GM18499 (cell line): ENCODE measurements around the gene PKLR.
A peak's percentile ranks its signal among the peaks of the same experiment; 100 is the strongest.
"Not testable (repeated sequence)": the region's sequence is repeated elsewhere in the genome, so short reads cannot be mapped to it uniquely, and the experiment has no call there.

ENCODE experiments used
- ATAC-seq: cut with Tn5 transposase; IDR thresholded peaks from one replicate; pipeline ENCODE4 v1.9.1; 2021; ENCODE audit warnings: moderate number of reproducible peaks; ENCODE audit not compliant: insufficient read depth, unreplicated experiment

Gene PKLR

DNA sequence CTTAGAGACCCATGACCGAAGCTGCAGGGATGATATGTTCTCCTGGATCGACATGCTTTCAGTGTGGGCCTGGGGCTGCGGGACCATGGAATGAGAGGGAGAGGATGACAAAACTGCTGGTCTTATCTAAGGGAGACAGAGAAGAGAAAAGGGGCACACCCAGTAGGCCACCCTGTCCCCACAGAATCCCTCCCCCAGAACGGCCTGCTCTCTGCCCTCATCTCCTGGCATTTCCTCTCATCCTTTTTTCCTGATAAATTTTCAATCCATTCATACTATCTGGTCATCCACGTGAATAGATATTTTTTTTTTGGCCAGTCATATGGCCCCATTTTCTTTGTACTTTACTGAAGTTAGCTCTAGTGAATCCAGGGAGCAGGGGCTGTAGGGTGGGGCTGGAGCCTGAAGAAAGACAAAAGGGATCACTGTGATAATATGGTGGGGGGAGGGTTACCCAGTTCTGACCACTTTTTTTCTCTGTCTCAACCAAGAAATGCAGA is at the start of gene PKLR:
Gene PKLR (minus strand): TSS at position 97 of the 500 bp plus-strand sequence. CDS start 43 bp downstream, at position 54.
- ATAC-seq, result no peak

DNA sequence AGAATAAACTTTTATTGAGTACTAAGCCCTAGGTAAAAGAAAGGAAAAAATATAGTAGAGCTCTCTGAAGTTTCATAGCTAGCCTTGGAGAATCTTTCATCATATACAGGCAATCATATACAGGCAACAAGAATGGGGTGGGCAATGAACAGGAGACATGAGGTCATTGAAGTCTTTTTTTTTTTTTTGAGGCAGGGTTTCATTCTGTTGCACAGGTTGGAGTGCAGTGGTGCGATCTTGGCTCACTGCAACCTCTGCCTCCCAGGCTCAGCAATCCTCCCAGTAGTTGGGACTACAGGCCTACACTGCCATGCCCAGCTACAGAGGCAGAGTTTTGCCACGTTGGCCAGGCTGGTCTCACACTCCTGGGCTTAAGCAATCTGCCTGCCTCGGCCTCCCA is 41.6 kb upstream of the PKLR start:
- no peak for ATAC-seq

DNA sequence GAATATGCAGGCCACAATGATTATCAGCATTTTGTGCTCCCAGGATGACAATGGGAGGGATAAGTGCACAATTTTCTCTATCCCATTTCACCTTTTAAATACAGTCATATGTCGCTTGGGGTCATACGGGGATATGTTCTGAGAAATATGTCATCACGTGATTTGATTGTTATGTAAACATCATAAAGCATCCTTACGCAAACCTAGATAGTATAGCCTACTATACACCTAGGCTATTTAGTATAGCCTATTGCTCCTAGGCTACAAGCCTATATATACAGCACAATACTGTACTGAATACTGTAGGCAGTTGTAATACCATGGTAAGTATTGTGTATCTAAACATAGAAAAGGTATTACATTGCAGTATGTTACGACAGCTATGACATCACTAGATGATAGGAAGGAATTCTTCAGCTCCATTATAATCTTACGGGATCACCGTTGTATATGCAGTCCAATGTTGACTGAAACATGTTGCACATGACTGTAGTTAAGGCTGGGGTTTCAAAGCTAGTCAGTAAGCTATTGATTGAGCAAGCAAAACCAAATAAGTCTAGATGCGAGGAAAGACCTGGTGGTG is 38.4 kb upstream of the PKLR start:
- ATAC-seq, result no peak

DNA sequence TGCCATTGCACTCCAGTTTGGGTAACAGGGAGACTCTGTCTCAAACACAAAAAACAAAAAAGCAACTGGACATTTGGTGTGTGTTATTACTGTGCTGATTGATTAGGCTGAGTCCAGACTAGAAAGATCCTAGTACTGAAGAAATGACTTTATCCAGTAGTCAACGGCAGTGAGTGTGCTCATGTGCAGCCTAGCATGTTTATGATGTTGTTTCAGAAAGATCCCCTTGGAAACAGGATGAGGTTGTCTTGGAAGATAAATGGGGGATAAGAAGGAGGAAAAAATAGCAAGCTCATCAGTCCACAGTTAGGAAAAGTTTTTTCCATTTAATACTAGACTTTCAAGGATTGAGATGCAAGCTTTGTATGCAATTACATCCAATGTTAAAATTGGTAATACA is 33.7 kb upstream of the PKLR start:
- no peak for ATAC-seq

DNA sequence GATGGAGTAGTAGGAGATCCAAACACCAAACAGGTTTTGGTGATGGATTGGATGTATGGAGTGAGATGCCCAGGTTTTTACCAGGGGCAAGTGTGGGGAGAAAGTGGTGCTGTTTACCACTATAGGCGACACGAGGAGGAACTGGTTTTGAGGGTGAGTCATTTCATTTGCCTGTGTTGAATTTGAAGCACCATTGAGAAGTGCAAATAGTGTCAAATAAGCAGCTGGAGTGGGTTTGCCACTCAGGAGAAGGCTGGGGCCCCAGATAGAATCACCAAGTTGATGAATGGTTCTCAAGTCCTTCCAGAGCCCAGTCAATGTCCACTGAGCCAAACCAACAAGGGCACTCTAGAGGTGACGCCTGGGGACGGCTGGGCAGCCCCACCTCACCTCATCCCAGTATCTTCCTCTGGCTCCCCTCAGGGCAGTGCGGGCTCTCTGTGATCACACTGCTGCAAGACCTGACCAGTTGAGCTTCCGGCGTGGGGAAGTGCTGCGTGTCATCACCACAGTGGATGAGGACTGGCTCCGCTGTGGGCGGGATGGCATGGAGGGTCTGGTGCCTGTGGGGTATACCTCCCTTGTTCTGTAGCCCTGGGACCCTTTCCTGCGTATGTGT is 28.9 kb upstream of the PKLR start:
- ATAC-seq, result no peak

DNA sequence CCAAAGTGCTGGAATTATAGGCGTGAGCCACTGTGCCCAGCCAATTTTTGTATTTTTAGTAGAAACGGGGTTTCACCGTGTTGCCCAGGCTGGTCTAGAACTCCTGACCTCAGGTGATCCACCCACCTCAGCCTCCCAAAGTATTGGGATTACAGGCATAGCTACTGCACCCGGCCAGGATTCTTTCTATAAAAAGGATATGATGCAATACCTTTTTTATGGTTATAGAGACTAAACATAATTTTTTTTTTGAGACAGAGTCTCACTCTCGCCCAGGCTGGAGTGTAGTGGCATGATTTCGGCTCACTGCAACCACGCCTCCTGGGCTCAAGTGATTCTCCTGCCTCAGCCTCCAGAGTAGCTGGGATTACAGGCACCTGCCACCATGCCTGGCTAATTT is 27.6 kb upstream of the PKLR start:
- not testable (repeated sequence) for ATAC-seq

DNA sequence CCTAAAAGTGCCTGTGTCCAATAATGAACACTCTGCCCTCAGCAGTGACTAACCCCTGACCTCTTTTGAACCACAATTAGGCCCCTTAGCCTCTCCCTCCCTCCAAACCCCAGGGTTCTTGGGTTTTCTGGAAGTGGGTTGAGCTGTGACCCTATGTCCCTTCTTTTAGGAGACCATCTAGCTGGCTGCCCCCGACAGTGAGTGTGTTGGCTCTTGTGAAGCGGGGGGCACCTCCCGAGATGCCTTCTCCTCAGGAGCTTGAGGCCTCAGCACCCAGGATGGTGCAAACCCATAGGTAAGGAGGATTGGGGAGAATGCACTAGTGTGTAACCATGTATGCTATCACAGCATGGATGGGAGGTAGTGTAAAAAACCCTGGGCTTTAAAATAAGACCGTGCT is 26.7 kb upstream of the PKLR start:
- no peak for ATAC-seq

DNA sequence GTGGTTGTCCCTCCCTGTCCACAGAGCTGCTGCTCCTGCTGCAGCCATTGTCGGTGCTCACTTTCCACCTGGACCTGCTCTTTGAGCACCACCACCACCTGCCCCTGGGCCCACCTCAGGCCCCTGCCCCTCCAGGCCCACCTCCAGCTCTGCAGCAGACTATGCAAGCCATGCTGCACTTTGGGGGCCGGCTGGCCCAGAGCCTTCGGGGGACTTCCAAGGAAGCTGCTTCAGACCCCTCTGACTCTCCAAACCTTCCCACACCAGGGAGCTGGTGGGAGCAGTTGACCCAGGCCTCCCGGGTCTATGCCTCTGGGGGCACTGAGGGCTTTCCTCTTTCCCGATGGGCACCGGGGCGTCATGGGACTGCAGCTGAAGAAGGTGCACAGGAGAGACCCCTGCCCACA is 25.4 kb upstream of the PKLR start:
- ATAC-seq, result no peak

DNA sequence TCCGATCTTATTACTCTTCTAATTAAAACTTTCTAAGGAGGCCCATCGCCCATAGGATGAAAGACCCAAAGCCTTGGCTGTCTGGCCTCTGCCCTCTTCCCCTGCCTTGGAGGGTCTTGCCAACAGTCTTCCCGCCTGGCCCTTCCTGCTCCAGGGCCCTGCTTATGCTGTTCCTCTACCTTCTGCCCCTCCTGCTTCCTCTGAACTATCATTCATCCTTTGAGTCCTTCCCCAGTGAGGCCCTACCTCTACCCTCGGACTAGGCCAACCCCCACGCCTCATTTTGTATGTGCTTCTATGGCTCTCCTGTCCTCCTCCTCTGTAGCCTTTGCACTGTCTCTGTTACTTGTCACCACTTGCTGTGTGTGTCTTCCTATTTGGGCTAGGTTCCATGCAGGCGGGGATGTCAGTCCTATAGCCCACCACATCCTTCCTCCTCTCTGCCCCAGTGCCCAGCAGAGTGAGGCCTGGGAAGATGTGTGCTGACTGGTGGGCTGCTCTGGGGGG is 24.8 kb upstream of the PKLR start:
- ATAC-seq, result no peak

DNA sequence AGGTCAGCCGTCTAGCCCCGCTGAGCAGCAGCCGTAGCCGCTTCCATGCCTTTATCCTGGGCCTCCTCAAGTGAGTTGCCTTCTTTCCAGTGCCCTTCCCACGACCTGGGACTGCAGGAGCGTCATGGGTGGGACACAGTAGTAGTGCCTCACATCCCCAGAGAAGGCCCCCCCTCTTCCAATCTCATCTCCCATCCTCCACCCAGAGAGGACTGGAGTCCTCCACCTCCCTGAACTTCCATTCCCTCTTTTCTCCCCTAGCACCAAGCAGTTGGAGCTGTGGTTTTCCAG is 24.3 kb upstream of the PKLR start:
- ATAC-seq, result no peak

DNA sequence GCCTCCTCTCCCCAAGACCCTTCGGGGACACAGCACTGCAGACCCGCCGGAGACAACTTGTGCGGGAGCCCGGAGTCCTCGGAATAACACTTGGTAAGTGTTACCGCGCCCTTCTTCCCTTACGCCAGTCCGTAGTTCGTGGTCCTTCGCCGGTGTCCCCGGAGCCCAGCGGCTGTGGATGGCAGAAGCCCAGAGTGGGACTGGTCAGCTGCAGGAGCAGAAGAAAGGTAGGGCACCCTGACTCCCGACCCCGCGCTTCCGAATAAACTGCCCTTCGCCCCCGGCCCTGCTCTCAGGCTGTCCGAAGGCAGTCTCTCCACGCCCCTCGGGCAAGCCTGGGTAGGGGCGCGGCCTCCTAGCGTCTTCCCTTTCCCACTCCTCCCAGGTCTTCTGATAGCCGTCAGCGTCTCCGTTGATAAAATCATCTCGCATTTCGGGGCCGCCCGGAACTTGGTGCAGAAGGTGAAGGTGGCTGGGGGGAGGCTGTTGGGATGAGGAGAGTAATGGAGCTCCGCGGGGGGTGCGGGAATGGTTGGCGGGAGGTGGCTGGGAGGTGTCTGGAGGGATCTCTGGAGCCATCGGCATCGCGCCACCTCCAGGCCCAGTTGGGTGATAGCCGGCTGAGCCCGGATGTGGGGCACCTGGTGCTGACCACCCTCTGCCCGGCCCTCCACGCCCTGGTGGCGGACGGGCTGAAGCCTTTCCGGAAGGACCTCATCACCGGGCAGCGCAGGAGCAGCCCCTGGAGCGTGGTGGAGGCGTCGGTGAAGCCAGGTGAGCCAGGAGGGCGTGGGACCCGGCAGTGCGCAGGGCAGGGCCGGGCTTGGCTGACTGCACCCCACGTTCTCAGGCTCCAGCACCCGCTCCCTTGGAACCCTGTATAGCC is 23.7 kb upstream of the PKLR start:
- no peak for ATAC-seq

DNA sequence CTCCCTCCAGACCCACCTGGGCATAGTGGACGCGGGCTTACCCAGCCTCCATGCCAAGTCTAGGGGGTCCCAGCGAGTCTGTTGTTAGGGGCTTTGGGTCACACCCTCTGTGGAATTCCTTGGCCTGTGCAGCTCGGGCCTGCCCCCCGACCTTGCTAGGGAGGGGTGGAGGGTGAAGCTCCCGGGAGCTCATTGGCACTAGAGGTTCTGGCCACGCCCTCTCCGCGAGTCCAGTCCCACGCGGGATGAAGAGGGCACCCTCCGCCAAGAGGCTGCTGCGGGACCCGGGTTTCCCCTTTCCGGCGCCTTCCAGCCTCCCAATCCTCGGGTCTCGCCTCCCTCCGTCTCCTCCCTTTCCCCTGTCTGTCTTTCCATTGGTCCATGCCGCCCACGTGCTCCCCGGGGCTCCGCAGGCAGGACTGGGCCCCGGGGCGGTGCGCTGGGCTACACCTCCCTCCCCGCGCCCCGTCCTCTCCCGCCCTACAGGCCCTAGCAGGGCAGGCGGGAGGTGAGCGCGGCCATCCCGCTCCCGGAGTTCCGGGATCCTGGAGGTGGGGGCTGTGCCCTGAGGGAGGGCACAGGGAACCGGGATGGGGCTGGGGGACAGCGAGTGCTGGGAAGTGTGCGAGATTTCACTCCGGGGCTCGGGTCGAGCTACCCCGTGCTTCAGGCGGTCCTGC is 22.9 kb upstream of the PKLR start:
- ATAC-seq, result peak; percentile 35

DNA sequence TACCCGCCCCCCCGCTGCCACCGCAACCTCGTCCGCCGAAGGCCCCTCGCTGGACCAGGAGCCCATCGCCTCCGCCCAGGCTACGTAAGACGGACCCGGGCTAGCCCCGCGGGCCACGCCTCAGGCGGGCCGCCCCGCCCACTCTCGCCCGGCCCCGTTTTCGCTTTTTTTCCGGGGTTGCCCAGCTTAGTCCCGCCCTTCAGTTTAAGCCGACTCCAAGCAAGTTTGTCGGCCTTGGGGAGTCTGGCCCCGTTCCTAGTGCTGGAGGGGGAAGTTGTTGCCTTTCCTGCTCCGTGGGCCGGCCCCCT is 22.4 kb upstream of the PKLR start:
- ATAC-seq, result no peak

DNA sequence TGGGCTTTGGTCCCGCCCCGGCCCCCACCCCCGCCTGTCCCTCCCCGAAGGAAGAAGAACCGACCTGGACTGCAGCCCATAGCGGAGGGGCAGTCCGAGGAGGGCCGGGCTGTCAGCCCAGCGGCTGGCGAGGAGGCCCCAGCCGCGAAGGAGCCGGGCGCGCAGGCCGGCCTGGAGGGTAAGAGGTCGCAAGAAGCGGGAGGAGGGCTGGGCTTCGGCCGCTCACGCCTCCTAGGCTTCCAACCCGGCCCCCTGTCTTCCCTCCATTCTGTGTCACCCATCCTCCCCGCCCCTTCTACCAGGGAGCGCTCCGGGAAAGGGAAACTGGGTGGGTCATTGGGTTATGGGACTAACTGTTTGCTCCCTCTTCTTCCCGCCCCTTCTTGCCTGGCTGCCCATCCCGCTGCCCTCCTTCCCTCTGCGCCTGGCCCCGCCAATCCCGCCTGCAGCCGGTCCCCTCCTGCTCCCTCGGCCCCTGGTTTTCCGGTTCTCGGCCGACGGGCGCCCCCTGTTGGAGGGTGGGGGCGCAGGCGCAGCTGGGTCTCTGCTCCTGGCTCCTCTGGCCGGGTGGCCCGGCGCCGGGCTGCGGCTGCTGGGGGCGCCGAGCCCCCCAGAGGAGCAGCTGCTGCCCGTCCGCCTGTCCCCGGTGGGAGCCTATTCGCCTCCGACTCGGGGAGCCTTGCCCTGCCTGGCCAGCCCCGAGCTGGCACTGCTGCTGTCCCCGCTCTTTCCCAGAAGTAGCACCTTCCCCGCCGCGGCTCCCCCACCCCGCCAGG is 21.9 kb upstream of the PKLR start:
- ATAC-seq, result no peak

DNA sequence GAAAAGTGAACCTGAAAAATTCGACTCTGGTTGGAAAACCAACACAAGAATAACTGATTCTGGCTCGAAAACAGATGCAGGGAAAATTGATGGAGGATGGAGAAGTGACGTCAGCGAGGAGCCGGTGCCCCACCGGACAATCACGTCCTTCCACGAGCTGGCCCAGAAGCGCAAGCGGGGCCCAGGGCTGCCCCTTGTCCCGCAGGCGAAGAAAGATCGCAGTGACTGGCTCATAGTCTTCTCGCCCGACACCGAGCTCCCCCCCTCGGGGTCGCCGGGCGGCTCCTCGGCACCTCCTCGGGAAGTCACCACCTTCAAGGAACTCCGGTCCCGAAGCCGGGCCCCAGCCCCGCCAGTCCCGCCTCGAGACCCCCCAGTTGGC is 21.3 kb upstream of the PKLR start:
- ATAC-seq, result no peak

DNA sequence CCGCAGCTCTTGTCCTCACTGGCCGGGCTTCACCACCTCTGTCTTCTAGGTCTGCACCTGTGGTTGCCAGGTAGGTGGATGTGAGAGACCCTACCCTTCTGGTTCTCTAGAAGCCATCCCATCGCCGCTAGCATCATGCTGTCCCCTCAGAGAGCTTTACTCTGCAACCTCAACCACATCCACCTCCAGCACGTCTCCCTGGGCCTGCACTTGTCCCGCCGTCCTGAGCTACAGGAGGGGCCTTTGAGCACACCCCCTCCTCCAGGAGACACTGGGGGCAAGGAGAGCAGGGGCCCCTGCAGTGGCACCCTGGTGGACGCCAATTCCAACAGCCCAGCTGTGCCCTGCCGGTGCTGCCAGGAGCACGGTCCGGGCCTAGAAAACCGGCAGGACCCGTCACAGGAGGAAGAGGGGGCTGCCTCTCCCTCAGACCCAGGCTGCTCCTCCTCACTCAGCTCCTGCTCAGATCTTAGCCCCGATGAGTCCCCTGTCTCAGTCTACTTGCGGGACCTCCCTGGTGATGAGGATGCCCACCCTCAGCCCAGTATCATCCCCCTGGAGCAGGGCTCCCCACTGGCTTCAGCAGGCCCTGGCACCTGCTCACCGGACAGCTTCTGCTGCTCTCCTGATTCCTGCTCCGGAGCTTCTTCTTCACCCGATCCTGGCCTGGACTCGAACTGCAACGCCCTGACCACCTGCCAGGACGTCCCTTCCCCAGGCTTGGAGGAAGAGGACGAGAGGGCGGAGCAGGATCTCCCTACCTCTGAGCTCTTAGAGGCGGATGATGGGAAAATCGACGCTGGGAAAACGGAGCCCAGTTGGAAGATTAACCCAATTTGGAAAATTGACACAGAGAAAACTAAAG is 20.6 kb upstream of the PKLR start:
- no peak for ATAC-seq

DNA sequence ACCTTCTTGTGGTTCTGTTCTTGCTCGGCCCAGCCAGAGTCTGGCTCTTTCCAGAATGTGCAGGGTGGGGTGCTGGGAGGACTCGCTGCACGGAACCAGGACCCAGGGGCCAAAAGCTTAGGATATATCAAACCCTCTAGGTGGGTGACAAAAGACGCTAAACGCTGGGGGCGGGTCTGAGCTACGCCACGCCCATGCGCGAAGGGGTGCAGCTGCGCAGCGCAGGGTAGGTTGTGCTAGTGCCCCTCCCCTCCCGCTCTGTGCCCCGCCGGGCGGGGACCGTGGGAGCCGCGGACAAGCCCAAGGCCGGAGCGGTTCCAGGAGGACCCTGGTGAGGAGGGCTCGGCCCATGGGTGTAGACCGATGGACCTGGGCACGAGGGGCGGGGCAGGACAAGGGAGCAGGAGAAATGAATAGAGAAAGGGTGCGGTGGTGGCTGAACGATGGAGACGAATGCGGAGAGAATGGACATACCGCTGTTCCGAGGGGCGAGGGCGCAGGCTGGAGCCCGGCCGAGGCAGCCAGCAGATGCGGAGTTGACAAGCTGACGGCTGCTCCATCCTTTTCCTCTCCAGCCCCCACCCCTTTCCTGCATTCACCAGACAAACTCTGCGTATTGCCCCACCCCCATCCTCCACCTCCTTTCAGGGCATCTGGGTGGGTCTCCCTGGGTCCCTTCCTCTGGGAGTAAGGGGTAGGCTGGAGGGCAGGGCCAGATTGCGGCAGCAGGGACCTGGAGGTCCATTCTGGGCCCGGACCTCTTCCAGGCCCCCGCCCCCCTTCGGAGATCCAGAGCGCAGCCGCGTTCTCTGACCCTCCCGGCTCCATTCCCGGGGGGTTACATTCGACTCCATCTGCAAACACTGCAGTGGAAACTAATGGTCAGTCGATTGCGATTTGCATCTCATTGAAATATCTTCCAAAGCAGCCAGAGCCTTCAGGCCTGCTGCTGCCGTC is 19.7 kb upstream of the PKLR start, which contains the start of gene RUSC1:
Gene RUSC1 (plus strand): TSS at position 234 of the 957 bp plus-strand sequence. CDS start 880 bp downstream, outside the sequence.
- no peak for ATAC-seq

DNA sequence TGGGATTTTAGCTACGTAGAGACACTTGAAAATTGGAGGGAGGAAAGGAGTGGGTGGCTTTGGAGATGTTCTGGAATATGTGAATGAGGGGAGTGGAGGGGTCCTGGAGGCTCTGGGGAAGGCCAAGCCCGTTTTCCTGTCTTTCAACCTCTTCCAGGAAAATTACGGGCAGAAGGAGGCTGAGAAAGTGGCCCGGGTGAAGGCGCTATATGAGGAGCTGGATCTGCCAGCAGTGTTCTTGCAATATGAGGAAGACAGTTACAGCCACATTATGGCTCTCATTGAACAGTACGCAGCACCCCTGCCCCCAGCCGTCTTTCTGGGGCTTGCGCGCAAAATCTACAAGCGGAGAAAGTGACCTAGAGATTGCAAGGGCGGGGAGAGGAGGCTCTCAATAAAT is 19.0 kb upstream of the PKLR start:
- ATAC-seq, result no peak
